Measurements from ENCODE around the gene ZDHHC8.

ZDHHC8 gene

DNA sequence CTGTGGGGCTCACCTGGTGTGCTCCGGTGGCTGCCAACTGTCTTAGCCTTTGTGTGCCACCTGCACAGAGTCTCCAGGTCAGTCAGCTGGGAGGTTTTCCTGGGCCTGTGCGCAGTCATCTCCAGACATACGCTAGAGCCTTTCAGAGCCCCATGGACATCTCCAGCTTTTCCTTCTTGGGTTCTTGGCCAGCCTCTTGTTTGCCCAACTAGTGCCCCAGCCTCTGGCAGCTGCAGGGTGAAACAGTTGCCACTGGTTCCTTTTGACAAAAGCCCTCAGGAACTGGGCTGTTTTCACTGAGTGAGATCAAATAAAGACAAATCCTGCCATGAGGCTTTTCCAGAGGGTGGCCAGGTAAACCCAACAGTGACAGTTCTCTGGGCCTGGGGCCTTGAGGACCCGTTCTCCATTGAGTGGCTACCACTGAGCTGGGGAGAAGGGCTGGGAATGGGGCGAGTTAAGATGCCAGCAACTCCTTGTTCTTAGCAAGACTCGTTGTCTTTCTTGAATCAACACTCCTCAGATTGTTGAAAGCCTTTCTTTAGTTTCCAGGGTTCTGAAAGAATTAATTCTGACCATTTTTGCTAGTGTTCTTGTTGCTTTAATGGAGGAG lies 32.4 kb upstream of the ZDHHC8 start:
- H3K4me3 ChIP-seq (ENCODE audit: low read depth, low read length), result no peak overlapping the region
- TF ChIP-seq CTCF (IDR thresholded peaks at IDR 0.05; ENCODE audit: low read depth, low read length, missing control alignments), result no peak
- DNase-seq (ENCODE audit: low read depth), result no peak
- in situ Hi-C loops (cut with HindIII; ENCODE audit: low sequenced_read_pairs), result no loop called here

DNA sequence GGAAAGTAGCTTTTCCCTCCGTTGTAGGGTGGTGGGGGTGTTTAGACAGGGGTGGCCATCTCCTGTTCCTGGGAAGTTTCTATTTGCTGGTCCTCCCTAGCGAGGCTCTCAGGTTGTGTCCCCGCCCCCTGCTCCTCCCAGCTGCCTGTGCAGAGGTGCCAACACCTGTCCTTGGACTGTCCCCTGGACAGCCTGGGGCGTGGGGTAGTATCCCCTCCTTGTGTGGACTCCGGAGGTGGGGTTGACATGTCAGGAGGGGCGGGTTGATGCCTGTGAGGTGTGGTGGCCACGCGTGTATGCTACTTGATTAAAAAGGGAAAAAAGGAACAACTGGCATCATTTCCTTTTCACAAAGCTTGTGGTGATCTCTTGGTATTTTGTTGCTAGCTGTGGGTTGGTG lies 30.0 kb upstream of the ZDHHC8 start:
- DNase-seq (ENCODE audit: low read depth), result no peak
- no peak for TF ChIP-seq CTCF (IDR thresholded peaks at IDR 0.05; ENCODE audit: low read depth, low read length, missing control alignments)
- in situ Hi-C loops (cut with HindIII; ENCODE audit: low sequenced_read_pairs), result no loop called here
- no peak overlapping the region for H3K4me3 ChIP-seq (ENCODE audit: low read depth, low read length)

DNA sequence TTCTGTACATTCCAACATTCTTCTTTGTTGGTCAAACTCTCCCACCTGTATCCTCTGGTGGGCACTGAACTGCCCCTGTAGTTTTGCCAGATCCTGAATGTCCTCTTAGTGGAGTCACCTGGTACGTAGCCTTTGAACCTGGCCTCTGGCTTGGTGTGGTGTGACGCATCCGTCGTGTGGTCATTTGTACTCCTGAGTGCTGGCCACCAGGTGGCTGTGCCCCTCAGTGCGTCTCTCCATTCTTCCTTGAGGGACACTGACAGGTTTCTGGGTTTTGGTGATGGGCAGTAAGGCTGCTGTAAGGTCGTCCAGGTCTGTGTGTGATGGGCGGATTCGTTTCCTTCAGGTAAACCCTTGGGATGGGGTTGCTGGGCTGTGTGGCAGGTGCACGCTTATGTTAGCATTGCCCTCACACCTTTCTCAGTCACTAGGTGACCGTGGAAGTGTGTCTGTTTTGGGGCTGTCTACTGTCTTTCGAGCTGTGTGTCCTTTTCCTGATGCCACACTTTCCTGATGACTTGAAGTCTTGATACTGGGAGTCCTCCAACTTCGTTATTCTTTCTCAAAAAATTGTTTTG lies 29.3 kb upstream of the ZDHHC8 start:
- in situ Hi-C loops (cut with HindIII; ENCODE audit: low sequenced_read_pairs), result no loop called here
- H3K4me3 ChIP-seq (ENCODE audit: low read depth, low read length), result no peak overlapping the region
- no peak for TF ChIP-seq CTCF (IDR thresholded peaks at IDR 0.05; ENCODE audit: low read depth, low read length, missing control alignments)
- no peak for DNase-seq (ENCODE audit: low read depth)

- TF ChIP-seq CTCF (IDR thresholded peaks at IDR 0.05; ENCODE audit: low read depth, low read length, missing control alignments), result no peak
- in situ Hi-C loops (cut with HindIII; ENCODE audit: low sequenced_read_pairs), result no loop called here
- H3K4me3 ChIP-seq (ENCODE audit: low read depth, low read length), result no peak overlapping the region
- no peak for DNase-seq (ENCODE audit: low read depth)
These were observed 26.0 kb upstream of the ZDHHC8 start for GRCh38 chr22:20105456-20106204.

GRCh38 chr22:20106205-20106848 lies 25.3 kb upstream of the ZDHHC8 start:
- no peak for TF ChIP-seq CTCF (IDR thresholded peaks at IDR 0.05; ENCODE audit: low read depth, low read length, missing control alignments)
- no peak overlapping the region for H3K4me3 ChIP-seq (ENCODE audit: low read depth, low read length)
- DNase-seq (ENCODE audit: low read depth), result no peak
- in situ Hi-C loops (cut with HindIII; ENCODE audit: low sequenced_read_pairs), result no loop called here

DNA sequence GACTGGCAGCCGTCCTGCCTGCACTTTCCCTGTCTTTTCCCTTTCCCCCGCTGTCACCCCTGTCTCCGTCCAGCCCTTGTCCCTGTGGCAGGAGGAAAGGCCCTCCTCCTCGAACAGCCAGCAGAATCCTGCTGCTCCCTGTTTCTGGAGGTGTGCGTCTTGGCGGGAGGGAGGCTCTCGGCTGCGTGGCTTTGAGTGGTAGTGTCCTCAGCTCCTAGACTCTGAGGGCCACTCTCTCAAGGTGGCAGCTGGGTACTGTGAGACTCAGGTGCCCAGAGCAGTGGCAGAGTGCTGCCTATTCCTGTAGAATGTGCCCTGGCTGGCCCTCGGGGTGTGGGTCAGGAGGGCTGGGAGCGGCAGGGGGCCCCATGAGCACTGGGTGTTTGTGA lies 24.8 kb upstream of the ZDHHC8 start:
- no peak for DNase-seq (ENCODE audit: low read depth)
- H3K4me3 ChIP-seq (ENCODE audit: low read depth, low read length), result no peak overlapping the region
- in situ Hi-C loops (cut with HindIII; ENCODE audit: low sequenced_read_pairs), result no loop called here
- TF ChIP-seq CTCF (IDR thresholded peaks at IDR 0.05; ENCODE audit: low read depth, low read length, missing control alignments), result no peak
